Mesendoderm (in vitro differentiated cells): ENCODE data around the gene BOD1.

Experiments used
- DNase-seq: peaks from one replicate; pipeline ENCODE4 v3.0.0; 2013
- H2AK5ac ChIP-seq: 2 replicates; pipeline ENCODE4 v1.6.1; 2013; ENCODE audit warnings: low read length, inconsistent platforms
- H2BK120ac ChIP-seq: 2 replicates; pipeline ENCODE4 v1.6.1; 2013; ENCODE audit warnings: low read depth, mild to moderate bottlenecking, low read length, moderate library complexity, mixed read lengths
- H2BK15ac ChIP-seq: replicated peaks from 2 replicates; pipeline ENCODE4 v1.6.1; 2013; ENCODE audit warnings: low read depth, mild to moderate bottlenecking, moderate library complexity
- H2BK5ac ChIP-seq: 2 replicates; pipeline ENCODE4 v1.6.1; 2013; ENCODE audit warnings: low read length, inconsistent platforms
- H3K18ac ChIP-seq: 2 replicates; pipeline ENCODE4 v1.6.1; 2013; ENCODE audit warnings: mild to moderate bottlenecking, low read length, mixed read lengths
- H3K23ac ChIP-seq: one replicate; pipeline ENCODE4 v1.6.1; 2013; ENCODE audit warnings: low read length
- H3K27ac ChIP-seq: 2 replicates; pipeline ENCODE4 v1.5.1; 2013; ENCODE audit warnings: low read depth, mild to moderate bottlenecking, inconsistent platforms, low read length, moderate library complexity
- H3K27me3 ChIP-seq: 2 replicates; pipeline ENCODE4 v1.6.1; 2013; ENCODE audit warnings: low read length, control low read depth, mild to moderate bottlenecking, inconsistent platforms; ENCODE audit not compliant: insufficient read depth, poor library complexity
- H3K36me3 ChIP-seq: 2 replicates; pipeline ENCODE4 v1.6.1; 2013; ENCODE audit warnings: low read length, inconsistent platforms; ENCODE audit not compliant: control insufficient read depth, insufficient read depth
- H3K4ac ChIP-seq: one replicate; pipeline ENCODE4 v1.6.1; 2013; ENCODE audit warnings: low read depth, mild to moderate bottlenecking, low read length, moderate library complexity
- H3K4me1 ChIP-seq: 2 replicates; pipeline ENCODE4 v1.6.1; 2013; ENCODE audit warnings: low read depth, low read length, inconsistent platforms; ENCODE audit not compliant: control insufficient read depth
- H3K4me2 ChIP-seq: 2 replicates; pipeline ENCODE4 v1.6.1; 2013; ENCODE audit warnings: low read length
- H3K4me3 ChIP-seq: 2 replicates; pipeline ENCODE4 v1.5.1; 2013; ENCODE audit warnings: mild to moderate bottlenecking, low read length
- H3K56ac ChIP-seq: one replicate; pipeline ENCODE4 v1.6.1; 2013; ENCODE audit warnings: low read length
- H3K79me1 ChIP-seq: 2 replicates; pipeline ENCODE4 v1.6.1; 2013; ENCODE audit warnings: low read length, inconsistent platforms
- H3K79me2 ChIP-seq: 2 replicates; pipeline ENCODE4 v1.6.1; 2013; ENCODE audit warnings: mild to moderate bottlenecking, low read length; ENCODE audit not compliant: control insufficient read depth, insufficient read depth
- H3K9ac ChIP-seq: 2 replicates; pipeline ENCODE4 v1.6.1; 2013; ENCODE audit warnings: low read length, inconsistent platforms
- H4K5ac ChIP-seq: one replicate; pipeline ENCODE4 v1.6.1; 2013; ENCODE audit warnings: low read length
- H4K8ac ChIP-seq: one replicate; pipeline ENCODE4 v1.6.1; 2013; ENCODE audit warnings: low read depth, mild to moderate bottlenecking, control low read depth, low read length, moderate library complexity
- WGBS: extraction: QIAGEN DNeasy Blood & Tissue Kit; methylation state at CpG from one replicate; pipeline ENCODE4 v1.1.7; 2013; ENCODE audit warnings: low lambda C conversion rate, missing lambda C conversion rate; ENCODE audit not compliant: insufficient coverage; ENCODE audit errors: extremely low coverage; 5-methylcytosine and 5-hydroxymethylcytosine counted together

The BOD1 gene

DNA sequence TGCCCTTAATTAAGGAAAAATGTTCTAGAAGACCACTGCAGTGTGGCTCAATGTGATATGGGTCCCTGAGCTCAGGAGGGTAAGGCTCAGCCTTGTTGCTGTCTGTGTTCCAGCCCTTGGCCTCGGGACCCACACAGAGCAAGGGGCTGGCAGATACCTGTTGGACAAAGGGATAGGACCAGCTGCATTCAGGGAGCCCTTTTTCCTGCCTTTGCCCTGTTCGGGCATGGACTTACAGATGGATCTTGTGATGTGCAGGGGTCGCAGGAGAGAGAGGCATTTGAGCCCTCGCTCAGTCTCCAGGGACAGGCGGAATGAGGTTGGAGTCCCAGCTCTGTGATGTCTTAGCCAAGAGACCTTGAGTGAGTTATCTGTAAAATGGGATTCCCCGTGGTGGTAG lies 12.1 kb upstream of the BOD1 start:
- Histone ChIP-seq H3K27me3 (no peaks in the 10 kb centered on the region), H4K8ac (no peak overlapping the region), H3K4ac (no peak overlapping the region), H3K18ac (no peak overlapping the region), H3K56ac (no peak overlapping the region), H3K4me1 (peaks cover 7% of the 10 kb centered on the region), H3K79me2 (no peaks in the 10 kb centered on the region), H2BK5ac (no peak overlapping the region), H3K23ac (no peak overlapping the region), H3K9ac (no peak overlapping the region), H3K4me2 (no peak overlapping the region), H2AK5ac (peak overlapping the region; percentile 59), H4K5ac (no peak overlapping the region), H3K36me3 (no peaks in the 10 kb centered on the region), H3K4me3 (no peak overlapping the region), H3K79me1 (no peaks in the 10 kb centered on the region), H2BK15ac (no peak overlapping the region), H2BK120ac (no peak overlapping the region), H3K27ac (no peak overlapping the region)
- no peak for DNase-seq
- WGBS, result no CpG with 5 or more reads among the region's 6 CpGs

- Histone ChIP-seq H3K4me3 (no peak overlapping the region), H3K36me3 (no peaks in the 10 kb centered on the region), H3K18ac (peak overlapping the region; percentile 54), H3K4me1 (peaks cover 7% of the 10 kb centered on the region), H3K4me2 (no peak overlapping the region), H3K4ac (no peak overlapping the region), H4K5ac (no peak overlapping the region), H3K79me2 (no peaks in the 10 kb centered on the region), H2BK15ac (no peak overlapping the region), H2AK5ac (no peak overlapping the region), H3K27me3 (no peaks in the 10 kb centered on the region), H3K9ac (peak overlapping the region; percentile 38), H2BK5ac (no peak overlapping the region), H3K27ac (no peak overlapping the region), H2BK120ac (no peak overlapping the region), H4K8ac (no peak overlapping the region), H3K79me1 (no peaks in the 10 kb centered on the region), H3K56ac (peak overlapping the region; percentile 71), H3K23ac (no peak overlapping the region)
- peak; percentile 53 for DNase-seq
- WGBS, result no CpG with 5 or more reads among the region's 11 CpGs
Observed at GRCh38 chr5:173627860-173628392, 11.5 kb upstream of the BOD1 start.

- DNase-seq, result no peak
- H3K9ac ChIP-seq, result no peak overlapping the region
- H3K23ac ChIP-seq, result no peak overlapping the region
- no peak overlapping the region for H3K4ac ChIP-seq
- no peaks in the 10 kb centered on the region for H3K27me3 ChIP-seq
- H3K79me2 ChIP-seq, result no peaks in the 10 kb centered on the region
- no peak overlapping the region for H2BK5ac ChIP-seq
- H4K5ac ChIP-seq, result no peak overlapping the region
- peaks cover 7% of the 10 kb centered on the region for H3K4me1 ChIP-seq
- no peak overlapping the region for H3K56ac ChIP-seq
- WGBS, result no CpG with 5 or more reads among the region's 4 CpGs
- H3K27ac ChIP-seq, result no peak overlapping the region
- no peak overlapping the region for H3K18ac ChIP-seq
- H2AK5ac ChIP-seq, result no peak overlapping the region
- H3K4me2 ChIP-seq, result no peak overlapping the region
- no peaks in the 10 kb centered on the region for H3K79me1 ChIP-seq
- H2BK120ac ChIP-seq, result no peak overlapping the region
- H3K36me3 ChIP-seq, result no peaks in the 10 kb centered on the region
- H3K4me3 ChIP-seq, result no peak overlapping the region
- H4K8ac ChIP-seq, result no peak overlapping the region
- H2BK15ac ChIP-seq, result no peak overlapping the region
Observed at GRCh38 chr5:173627271-173627670, 10.8 kb upstream of the BOD1 start.

- H2BK120ac ChIP-seq, result no peak overlapping the region
- no peaks in the 10 kb centered on the region for H3K79me1 ChIP-seq
- no peak overlapping the region for H3K4me2 ChIP-seq
- no peaks in the 10 kb centered on the region for H3K79me2 ChIP-seq
- no peak overlapping the region for H3K18ac ChIP-seq
- no CpG with 5 or more reads among the region's 3 CpGs for WGBS
- no peak overlapping the region for H3K23ac ChIP-seq
- no peak overlapping the region for H2AK5ac ChIP-seq
- H3K4ac ChIP-seq, result no peak overlapping the region
- DNase-seq, result no peak
- H3K27me3 ChIP-seq, result no peaks in the 10 kb centered on the region
- H3K4me3 ChIP-seq, result no peak overlapping the region
- no peak overlapping the region for H3K9ac ChIP-seq
- H2BK5ac ChIP-seq, result no peak overlapping the region
- no peaks in the 10 kb centered on the region for H3K36me3 ChIP-seq
- H3K56ac ChIP-seq, result no peak overlapping the region
- no peak overlapping the region for H4K5ac ChIP-seq
- H2BK15ac ChIP-seq, result no peak overlapping the region
- H4K8ac ChIP-seq, result no peak overlapping the region
- no peak overlapping the region for H3K27ac ChIP-seq
- peaks cover 7% of the 10 kb centered on the region for H3K4me1 ChIP-seq
Observed at GRCh38 chr5:173626505-173626820, 10.0 kb upstream of the BOD1 start.

GRCh38 chr5:173625673-173626504 lies 9.4 kb upstream of the BOD1 start:
- H3K4me1 ChIP-seq, result peaks cover 7% of the 10 kb centered on the region
- no CpG with 5 or more reads among the region's 6 CpGs for WGBS
- H2AK5ac ChIP-seq, result no peak overlapping the region
- H3K9ac ChIP-seq, result no peak overlapping the region
- H3K56ac ChIP-seq, result no peak overlapping the region
- H3K4me3 ChIP-seq, result no peak overlapping the region
- H4K8ac ChIP-seq, result no peak overlapping the region
- no peaks in the 10 kb centered on the region for H3K79me2 ChIP-seq
- no peak for DNase-seq
- no peak overlapping the region for H3K4ac ChIP-seq
- no peak overlapping the region for H3K23ac ChIP-seq
- H3K79me1 ChIP-seq, result no peaks in the 10 kb centered on the region
- no peak overlapping the region for H3K27ac ChIP-seq
- H3K4me2 ChIP-seq, result no peak overlapping the region
- H4K5ac ChIP-seq, result no peak overlapping the region
- no peaks in the 10 kb centered on the region for H3K27me3 ChIP-seq
- H2BK15ac ChIP-seq, result no peak overlapping the region
- no peak overlapping the region for H3K18ac ChIP-seq
- H2BK120ac ChIP-seq, result no peak overlapping the region
- no peaks in the 10 kb centered on the region for H3K36me3 ChIP-seq
- H2BK5ac ChIP-seq, result no peak overlapping the region

GRCh38 chr5:173625261-173625660 lies 8.8 kb upstream of the BOD1 start:
- H3K36me3 ChIP-seq, result no peaks in the 10 kb centered on the region
- no peak overlapping the region for H4K8ac ChIP-seq

More at GRCh38 chr5:173625261-173625660, 8.8 kb upstream of the BOD1 start:
- no peak overlapping the region for H3K27ac ChIP-seq
- H3K4me3 ChIP-seq, result no peak overlapping the region
- H3K56ac ChIP-seq, result no peak overlapping the region
- no peak overlapping the region for H2BK120ac ChIP-seq
- peaks cover 7% of the 10 kb centered on the region for H3K4me1 ChIP-seq
- H3K79me2 ChIP-seq, result no peaks in the 10 kb centered on the region
- no peak overlapping the region for H3K18ac ChIP-seq
- WGBS, result no CpG with 5 or more reads among the region's 3 CpGs
- H3K4me2 ChIP-seq, result no peak overlapping the region
- no peak for DNase-seq
- no peak overlapping the region for H3K9ac ChIP-seq
- no peak overlapping the region for H2BK5ac ChIP-seq
- no peak overlapping the region for H2AK5ac ChIP-seq
- H3K27me3 ChIP-seq, result no peaks in the 10 kb centered on the region
- H3K4ac ChIP-seq, result no peak overlapping the region
- no peak overlapping the region for H3K23ac ChIP-seq
- H4K5ac ChIP-seq, result no peak overlapping the region
- no peaks in the 10 kb centered on the region for H3K79me1 ChIP-seq
- no peak overlapping the region for H2BK15ac ChIP-seq
